Stimulated activated CD4-positive, alpha-beta T cell treated with anti-CD3 and anti-CD28 coated beads, Interleukin-2, amount 100 ng/mL, for 48 hours (primary cell): ENCODE data around the gene BDH1.
A peak's percentile ranks its signal among the peaks of the same experiment; 100 is the strongest.
"Not testable (repeated sequence)": the region's sequence is repeated elsewhere in the genome, so short reads cannot be mapped to it uniquely, and the experiment has no call there.

Experiments used
- DNase-seq, 2 donors: peaks; one replicate each; pipeline ENCODE4 v3.0.0-alpha.2; 2020

BDH1 gene

DNA sequence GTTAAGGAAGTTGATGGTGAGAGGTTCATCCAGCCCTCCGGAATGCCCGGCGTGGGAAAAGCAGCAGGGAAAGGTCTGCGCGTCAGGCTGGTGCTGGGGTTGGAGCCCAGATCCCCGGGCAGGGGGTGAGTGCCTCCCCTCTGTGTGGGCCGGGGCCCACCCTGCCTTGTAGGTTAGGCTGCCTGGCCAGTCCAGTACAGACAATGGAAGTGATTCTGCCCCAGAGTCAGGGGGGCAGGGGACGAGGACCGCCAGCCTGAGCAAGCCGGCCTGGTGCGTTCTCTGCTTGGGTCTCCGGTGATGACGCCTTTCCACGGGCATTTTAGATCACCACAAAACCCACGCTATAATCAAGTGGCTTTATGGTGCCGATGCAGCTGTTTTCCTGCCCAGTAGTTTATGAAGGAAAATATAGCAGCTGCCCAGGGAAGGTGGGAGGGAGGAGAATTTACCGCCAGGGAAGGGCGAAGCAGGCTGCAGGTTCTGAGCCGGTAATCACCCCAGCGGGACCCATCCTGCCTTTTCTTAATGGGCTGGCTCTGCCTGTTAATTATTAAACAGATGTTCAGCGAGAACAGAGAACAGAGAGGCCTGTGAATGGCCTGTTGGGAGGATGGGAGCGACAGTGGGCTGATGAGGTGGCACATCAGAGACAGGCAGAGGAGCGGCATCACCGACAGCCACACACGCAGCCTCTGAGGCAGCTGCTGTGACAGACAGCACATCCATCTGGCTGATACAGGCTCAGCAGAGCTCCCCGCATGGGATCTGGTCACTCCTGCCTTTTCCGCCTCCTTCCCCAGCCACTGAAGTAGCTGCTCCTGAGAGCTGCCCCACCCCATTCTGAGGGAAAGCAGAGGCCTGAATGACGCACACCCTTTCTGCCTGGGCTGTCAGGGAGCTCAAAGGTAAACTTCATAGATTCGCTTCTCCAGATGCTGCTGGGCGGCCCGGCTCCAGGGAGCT is 35.2 kb downstream of the BDH1 start:
- no peak for DNase-seq

DNA sequence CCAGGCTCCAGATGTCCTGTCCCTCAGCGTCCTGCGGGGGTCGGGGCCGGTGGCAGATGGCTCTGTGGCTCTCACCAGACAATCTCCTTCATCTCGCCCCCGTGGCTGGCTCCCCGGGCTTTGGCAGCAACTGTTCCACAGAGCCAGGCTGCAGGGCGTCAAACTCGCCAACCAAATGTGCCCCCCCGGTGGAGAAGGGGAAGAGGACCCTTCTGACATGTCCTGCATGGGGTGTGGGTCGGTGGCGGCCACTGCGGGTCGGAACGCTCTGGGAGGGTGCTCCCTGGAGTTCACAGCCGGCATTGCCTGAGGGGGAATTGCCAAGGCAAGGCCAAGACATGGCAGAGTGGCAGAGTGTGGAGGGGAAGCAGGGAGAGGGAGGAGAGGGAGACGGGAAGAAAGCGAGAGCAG is 36.0 kb downstream of the BDH1 start:
- no peak for DNase-seq

GRCh38 chr3:197518881-197519421 is 36.8 kb downstream of the BDH1 start:
- DNase-seq = no peak

GRCh38 chr3:197517922-197518683 is 37.7 kb downstream of the BDH1 start:
- DNase-seq = not testable (repeated sequence)

DNA sequence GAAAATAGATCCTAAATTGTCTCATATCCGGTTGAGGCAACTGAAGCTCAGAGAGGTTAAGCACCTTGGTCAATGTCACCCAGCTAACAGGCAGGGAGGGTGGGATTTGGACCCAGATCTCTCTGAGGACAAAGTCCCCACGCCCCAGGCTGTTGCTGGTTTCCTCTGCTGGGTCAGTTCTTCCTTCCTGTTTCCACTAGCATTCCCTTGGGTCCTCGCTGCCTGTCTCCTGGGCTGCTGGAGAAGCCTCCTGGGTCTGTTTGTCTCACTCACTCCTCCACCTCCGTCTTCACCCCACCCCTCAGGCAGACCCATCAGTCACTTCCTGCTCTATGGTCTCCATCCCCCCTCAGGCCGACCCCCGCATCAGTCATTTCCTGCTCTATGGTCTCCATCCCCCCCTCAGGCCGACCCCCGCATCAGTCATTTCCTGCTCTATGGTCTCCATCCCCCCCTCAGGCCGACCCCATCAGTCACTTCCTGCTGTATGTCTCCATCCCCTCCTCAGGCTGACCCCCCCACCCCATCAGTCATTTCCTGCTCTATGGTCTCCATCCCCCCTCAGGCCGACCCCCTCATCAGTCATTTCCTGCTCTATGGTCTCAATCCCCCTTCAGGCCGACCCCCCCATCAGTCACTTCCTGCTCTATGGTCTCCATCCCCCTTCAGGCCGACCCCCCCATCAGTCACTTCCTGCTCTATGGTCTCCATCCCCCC is 38.7 kb downstream of the BDH1 start:
- DNase-seq = not testable (repeated sequence)

DNA sequence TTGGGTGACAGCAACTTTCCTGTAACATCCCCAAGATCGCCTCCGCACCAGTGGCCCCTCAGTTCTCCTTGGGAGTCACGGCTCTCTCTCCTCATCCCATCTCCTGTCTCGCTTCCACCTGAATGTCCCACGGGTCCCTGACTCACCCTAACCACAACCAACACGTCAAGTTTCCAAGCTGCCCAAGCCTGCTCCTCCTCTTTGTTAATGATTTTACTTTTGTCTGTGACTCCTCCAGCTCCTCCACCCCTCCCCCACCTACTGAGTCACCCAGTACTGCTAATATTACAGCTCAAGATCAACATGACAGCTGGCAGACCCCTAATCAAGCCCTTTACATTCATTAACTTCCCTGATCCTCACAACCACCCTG is 39.3 kb downstream of the BDH1 start:
- peak; percentile 36 to 39 for DNase-seq

GRCh38 chr3:197514786-197515355 is 40.9 kb downstream of the BDH1 start:
- no peak for DNase-seq

GRCh38 chr3:197513953-197514785 is 41.6 kb downstream of the BDH1 start:
- DNase-seq = no peak

- no peak for DNase-seq
These were observed 42.8 kb downstream of the BDH1 start for GRCh38 chr3:197512691-197513571.

GRCh38 chr3:197511853-197512635 is 43.7 kb downstream of the BDH1 start:
- DNase-seq = no peak

- DNase-seq = no peak
These were observed 44.6 kb downstream of the BDH1 start for GRCh38 chr3:197511130-197511529.

- no peak for DNase-seq
These were observed 45.1 kb downstream of the BDH1 start for GRCh38 chr3:197510642-197511018.

DNA sequence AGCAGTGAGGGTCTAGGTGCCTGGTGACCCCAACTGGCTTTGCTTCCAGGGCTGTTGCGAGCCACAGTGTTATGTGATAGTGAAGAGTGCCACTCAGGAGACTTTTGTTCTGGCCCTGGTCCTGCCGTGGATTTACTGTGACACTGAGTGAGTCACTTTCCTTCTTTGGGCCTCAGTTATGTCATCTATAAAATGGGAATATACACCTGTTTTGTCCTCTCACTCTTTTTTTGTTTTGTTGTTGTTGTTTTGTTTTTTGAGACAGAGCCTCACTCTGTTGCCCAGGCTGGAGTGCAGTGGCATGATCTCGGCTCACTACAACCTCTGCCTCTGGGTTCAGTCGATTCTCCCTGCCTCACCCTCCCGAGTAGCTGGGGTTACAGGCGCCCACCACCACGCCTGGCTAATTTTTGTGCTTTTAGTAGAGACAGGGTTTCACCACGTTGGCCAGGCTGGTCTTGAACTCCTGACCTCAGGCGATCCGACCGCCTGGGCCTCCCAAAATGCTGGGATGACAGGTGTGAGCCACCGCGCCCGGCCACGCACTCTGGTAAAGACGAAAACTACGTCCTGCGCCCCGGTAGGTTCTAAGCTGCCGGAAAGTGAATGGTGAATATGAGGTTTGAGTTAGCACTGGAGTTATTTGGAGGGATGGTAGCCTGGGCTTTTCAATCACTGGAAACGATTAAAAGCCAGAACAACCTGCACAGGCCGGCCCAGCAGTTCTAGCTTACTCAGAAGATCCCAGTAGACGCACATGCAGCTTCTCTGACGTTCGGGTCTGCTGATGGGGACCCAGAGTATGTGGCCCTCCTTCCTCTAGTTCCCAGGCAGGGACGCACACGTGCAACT is 46.6 kb downstream of the BDH1 start:
- no peak for DNase-seq

- no peak for DNase-seq
These were observed 47.3 kb downstream of the BDH1 start for GRCh38 chr3:197508461-197508860.

DNA sequence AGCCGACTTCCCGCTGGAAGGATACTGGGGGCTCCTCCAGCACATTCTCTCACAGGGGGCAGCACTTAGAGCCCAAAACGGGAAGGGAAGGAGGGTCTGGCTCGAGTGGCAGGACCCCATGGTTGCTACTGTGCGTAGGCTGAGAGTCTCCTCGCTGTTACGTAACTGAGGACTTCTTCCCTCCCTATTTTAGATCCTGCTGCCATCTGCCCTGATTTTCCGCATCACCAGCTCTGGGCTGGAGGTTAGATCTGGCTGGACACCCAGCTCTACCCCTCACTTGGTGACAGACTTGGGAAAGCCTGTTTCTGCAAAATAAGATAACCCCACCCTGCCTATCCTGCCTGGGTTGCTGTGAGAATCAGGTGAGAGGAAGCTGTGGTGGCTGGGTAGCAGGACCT is 47.7 kb downstream of the BDH1 start:
- no peak for DNase-seq

- DNase-seq = no peak
These were observed 48.2 kb downstream of the BDH1 start for GRCh38 chr3:197507541-197507940.

GRCh38 chr3:197507081-197507480 is 48.7 kb downstream of the BDH1 start:
- no peak for DNase-seq

DNA sequence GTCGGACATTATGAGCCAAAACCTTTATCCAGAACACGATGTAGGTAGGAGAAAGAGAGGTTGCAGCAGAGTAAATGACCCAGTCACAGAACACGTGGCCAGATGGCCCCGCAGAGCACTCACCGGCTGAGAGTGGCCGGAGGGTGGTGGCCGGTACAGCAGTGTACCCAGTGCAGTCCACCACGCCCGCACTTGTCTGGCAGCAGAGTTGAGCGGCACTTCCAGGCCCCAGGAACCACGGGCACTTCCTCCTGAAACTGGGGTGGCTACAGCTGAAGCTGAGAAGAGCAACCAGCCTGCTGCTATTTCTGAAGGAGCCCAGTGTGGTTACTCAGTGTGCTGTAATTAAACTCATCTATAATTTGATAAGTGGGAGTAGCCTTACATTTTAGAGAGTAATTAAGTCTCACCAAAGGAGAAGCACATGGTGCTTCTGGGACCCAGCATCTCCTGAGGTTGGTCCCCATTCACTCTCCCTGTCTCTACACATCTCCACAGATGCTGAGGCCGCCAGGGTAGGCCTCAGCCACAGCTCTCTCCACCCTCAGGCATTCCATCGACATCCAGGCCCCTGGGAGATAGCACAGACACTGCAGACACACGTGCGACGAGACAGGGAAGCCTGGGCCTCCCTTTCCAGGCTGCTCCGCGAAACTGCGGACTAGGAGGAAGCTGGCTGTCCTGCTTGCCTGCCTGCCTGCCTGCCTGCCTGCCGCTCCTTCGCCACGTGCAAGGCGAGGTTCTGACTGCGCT is 49.8 kb downstream of the BDH1 start:
- no peak for DNase-seq
